Panc1 (cell line): ENCODE results near the gene NTRK3. TPM values are rescaled to one million over a fixed set of nuclear protein-coding genes. Genes with fewer than 3 reads are reported as not detected.
A peak's percentile ranks its signal among the peaks of the same experiment; 100 is the strongest.

ENCODE experiments used
- ATAC-seq: fragments of 200-7000 bp; cut with Tn5 transposase; 2 replicates; pipeline ENCODE4 v1.9.1; 2020; ENCODE audit warnings: mild to moderate bottlenecking, moderate library complexity
- BruUV-seq: library from RNA; stranded (reverse); fragments of 400-500 nt; replicated peaks from 2 replicates; lab custom pipeline; 2021; lab: Mats Ljungman, UMichigan
- CTCF ChIA-PET: fragments of 300-600 bp; sonication (Branson Sonifier 250); formaldehyde crosslinking; loops from one replicate; lab custom pipeline; 2022; ENCODE audit warnings: antibody characterized with exemption; lab: Charles Lee
- POLR2A ChIA-PET: fragments of 300-600 bp; sonication (Branson Sonifier 250); formaldehyde crosslinking; loops from one replicate; lab custom pipeline; 2022; ENCODE audit warnings: antibody characterized with exemption; lab: Charles Lee
- DNase-seq: peaks from one replicate; pipeline ENCODE4 v3.0.0-alpha.2; 2010; ENCODE audit warnings: low read depth, low spot score
- H3K27ac ChIP-seq: 2 replicates; pipeline ENCODE4 v1.5.1; 2011; ENCODE audit warnings: mild to moderate bottlenecking, low read length, inconsistent platforms
- H3K27me3 ChIP-seq: fragments of 200-500 bp; sonication (Bioruptor generic); 2 replicates; pipeline ENCODE4 v1.6.0; 2014; ENCODE audit warnings: low read length, inconsistent platforms; ENCODE audit not compliant: control insufficient read depth, insufficient read depth
- H3K36me3 ChIP-seq: fragments of 200-500 bp; sonication (Bioruptor generic); 2 replicates; pipeline ENCODE4 v1.5.1; 2014; ENCODE audit warnings: inconsistent platforms, mild to moderate bottlenecking, low read length, moderate library complexity; ENCODE audit not compliant: control insufficient read depth, insufficient read depth
- H3K4me1 ChIP-seq: 2 replicates; pipeline ENCODE4 v1.5.1; 2011; ENCODE audit warnings: inconsistent platforms, mild to moderate bottlenecking, low read length, moderate library complexity; ENCODE audit not compliant: control insufficient read depth, insufficient read depth
- H3K4me3 ChIP-seq, 2 experiments: 2 replicates each; pipeline ENCODE4 v1.5.1; 2011 to 2012; ENCODE audit warnings: low read depth in 2 of 2, low read length in 2 of 2, mild to moderate bottlenecking in 2 of 2, inconsistent platforms in 1 of 2, moderate library complexity in 1 of 2
- H3K9me3 ChIP-seq: fragments of 200-500 bp; sonication (Bioruptor generic); 2 replicates; pipeline ENCODE4 v1.5.1; 2014; ENCODE audit warnings: low read depth, mild to moderate bottlenecking, inconsistent platforms, low read length, moderate library complexity; ENCODE audit not compliant: control insufficient read depth, insufficient read depth
- CTCF ChIP-seq: fragments of 450-650 bp; IDR thresholded peaks from 2 replicates; pipeline ENCODE4 v1.5.1; 2017; ENCODE audit warnings: mild to moderate bottlenecking
- POLR2AphosphoS5 ChIP-seq: IDR thresholded peaks from 2 replicates; pipeline ENCODE4 v1.6.1; 2012; ENCODE audit warnings: mild to moderate bottlenecking, low read depth, low read length, moderate library complexity
- REST ChIP-seq, 2 experiments: IDR thresholded peaks; 2 replicates each; pipeline ENCODE4 v1.6.1; 2011 to 2012; ENCODE audit warnings: low read depth in 2 of 2, control low read depth in 1 of 2, low read length in 1 of 2, mild to moderate bottlenecking in 1 of 2, moderate library complexity in 1 of 2; ENCODE audit not compliant: insufficient read depth in 1 of 2
- SIN3A ChIP-seq: IDR thresholded peaks from 2 replicates; pipeline ENCODE4 v1.6.1; 2012; ENCODE audit warnings: low read depth, mild to moderate bottlenecking, low read length, moderate library complexity, borderline replicate concordance; ENCODE audit not compliant: insufficient read depth
- TCF7L2 ChIP-seq: IDR thresholded peaks from 2 replicates; pipeline ENCODE4 v1.6.1; 2011; ENCODE audit warnings: mild to moderate bottlenecking, low read depth, low read length, inconsistent platforms
- in situ Hi-C: cut with HindIII; loops from 2 replicates; pipeline ENCODE4 v1.10.0; 2016; ENCODE audit warnings: low sequenced_read_pairs, low pct_unique_long_range_greater_than_20kb
- intact Hi-C: fragments of 100-400 bp; cut with micrococcal nuclease; formaldehyde crosslinking; loops from one replicate; pipeline ENCODE4 v1.10.0; 2022; ENCODE audit not compliant: unreplicated experiment
- total RNA-seq: library from RNA; stranded (reverse); gene quantifications from one replicate; pipeline ENCODE4 v1.2.1, GENCODE V29; 2021; ENCODE audit not compliant: unreplicated experiment

Gene NTRK3
- total RNA-seq, 1 experiment from 2014 or later = not detected

DNA sequence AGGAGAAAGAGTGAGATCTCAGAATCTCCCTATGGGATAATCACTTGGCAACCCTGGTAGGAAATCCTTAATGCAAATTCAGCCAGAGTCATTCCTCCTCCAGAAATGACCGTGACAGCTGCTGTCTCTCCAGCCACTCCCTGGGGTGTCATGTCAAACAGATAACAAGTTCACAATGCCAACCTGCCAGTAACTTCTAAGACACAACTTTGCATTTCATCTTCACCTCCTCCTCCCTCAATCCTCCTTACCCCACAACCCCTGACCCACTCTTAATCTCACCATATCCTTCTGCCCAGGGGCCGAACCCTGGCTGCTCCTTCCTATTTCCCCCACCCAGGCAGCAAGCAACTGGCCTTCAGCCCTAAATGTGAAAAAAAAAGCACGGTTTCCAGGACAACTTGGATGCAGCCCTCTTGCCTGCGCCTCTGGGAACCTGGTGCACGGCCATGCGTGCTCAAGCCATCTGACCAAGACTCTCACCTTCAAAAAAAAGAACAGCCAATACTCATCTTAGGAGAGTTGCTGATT, 166.0 kb downstream of the NTRK3 start:
- POLR2A ChIA-PET = no interaction called here
- BruUV-seq = no TSS peak
- H3K9me3 ChIP-seq = no peaks in the 10 kb centered on the region
- no peak for ATAC-seq
- no peak overlapping the region for H3K4me3 ChIP-seq
- TF ChIP-seq REST (IDR thresholded peaks at IDR 0.05; ENCODE audit: insufficient read depth in 1 of 2, low read depth in 2 of 2, low read length in 1 of 2) (no peak), POLR2AphosphoS5 (no peak), TCF7L2 (no peak), CTCF (no peak), SIN3A (no peak)
- H3K27me3 ChIP-seq = no peaks in the 10 kb centered on the region
- CTCF ChIA-PET = no interaction called here
- no peaks in the 10 kb centered on the region for H3K36me3 ChIP-seq
- DNase-seq = no peak
- H3K27ac ChIP-seq = no peak overlapping the region
- H3K4me1 ChIP-seq = no peaks in the 10 kb centered on the region
- in situ Hi-C loops = no loop called here
- intact Hi-C loops = no loop called here

GRCh38 chr15:88089731-88090130, 166.8 kb downstream of the NTRK3 start:
- POLR2A ChIA-PET = no interaction called here
- intact Hi-C loops (no loop called here), in situ Hi-C loops (no loop called here)
- no peak overlapping the region for H3K4me3 ChIP-seq
- no TSS peak for BruUV-seq
- no peaks in the 10 kb centered on the region for H3K36me3 ChIP-seq
- TF ChIP-seq TCF7L2 (no peak), CTCF (no peak), REST (IDR thresholded peaks at IDR 0.05; ENCODE audit: insufficient read depth in 1 of 2, low read depth in 2 of 2, low read length in 1 of 2) (no peak), POLR2AphosphoS5 (no peak)
- ATAC-seq (peak; percentile 26; the same call in 1 of the 2 replicates), DNase-seq (no peak)
- no peaks in the 10 kb centered on the region for H3K9me3 ChIP-seq
- no peak overlapping the region for H3K27ac ChIP-seq
- CTCF ChIA-PET = no interaction called here
- no peaks in the 10 kb centered on the region for H3K4me1 ChIP-seq
- no peaks in the 10 kb centered on the region for H3K27me3 ChIP-seq
